ENCODE measurements around the gene ALKBH2.
"Not testable (repeated sequence)": the region's sequence is repeated elsewhere in the genome, so short reads cannot be mapped to it uniquely, and the experiment has no call there.

The ALKBH2 gene

DNA sequence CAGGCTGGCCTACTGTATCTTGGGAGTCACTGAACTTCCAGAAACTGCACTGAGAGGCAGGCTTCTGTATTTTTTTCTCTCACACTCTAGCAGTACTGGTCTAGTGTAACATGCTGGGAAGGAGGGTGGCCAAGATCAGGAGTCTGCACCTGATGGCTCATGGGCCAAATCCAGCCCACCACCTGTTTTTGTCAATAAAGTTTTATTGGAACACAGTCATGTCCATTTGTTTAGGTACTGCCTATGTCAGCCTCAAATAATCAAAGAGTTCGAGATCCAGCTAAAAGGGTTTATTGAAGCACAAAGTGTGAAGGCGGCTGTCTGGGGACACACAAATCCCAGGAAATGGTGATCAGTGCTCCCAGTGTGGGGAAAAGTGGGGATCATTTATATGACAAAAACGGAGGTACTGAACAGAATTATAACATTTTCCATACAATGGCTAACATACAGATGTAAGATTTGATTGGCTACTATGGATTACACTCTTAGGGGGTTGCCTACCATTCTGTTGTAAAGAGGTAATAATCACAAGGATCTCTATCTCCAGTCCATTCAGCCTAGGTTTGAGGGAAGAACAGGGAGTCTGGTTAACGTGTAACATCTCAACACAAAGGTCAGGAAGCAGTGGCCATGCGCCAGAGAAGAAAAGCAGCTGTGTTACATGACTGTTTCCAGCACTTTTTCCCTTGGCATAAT, 28.0 kb downstream of the ALKBH2 start:
- no peak for TF ChIP-seq CTCF (IDR thresholded peaks at IDR 0.05; ENCODE audit: borderline replicate concordance, control extremely low read depth, extremely low read depth, insufficient read depth, missing control alignments)
- DNase-seq (ENCODE audit: low spot score): no peak
- in situ Hi-C loops (cut with MboI; ENCODE audit: low sequenced_read_pairs, unreplicated experiment): no loop called here

DNA sequence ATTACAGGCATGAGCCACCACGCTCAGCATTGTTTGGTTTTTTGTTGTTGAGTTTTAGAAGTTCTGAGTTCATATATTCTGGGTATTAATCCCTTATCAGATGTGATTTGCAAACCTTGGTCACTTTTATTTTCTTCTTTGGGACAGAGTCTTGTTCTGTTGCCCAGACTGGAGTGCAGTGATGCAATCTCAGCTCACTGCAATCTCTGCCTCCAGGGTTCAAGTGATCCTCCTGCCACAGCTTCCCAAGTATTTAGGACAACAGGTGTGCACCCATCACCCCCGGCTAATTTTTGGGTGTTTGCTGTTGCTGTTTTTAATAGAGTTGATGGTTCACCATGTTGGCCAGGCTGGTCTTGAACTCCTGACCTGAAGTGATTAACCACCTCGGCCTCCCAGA, 29.1 kb downstream of the ALKBH2 start:
- in situ Hi-C loops (cut with MboI; ENCODE audit: low sequenced_read_pairs, unreplicated experiment): no loop called here
- no peak for TF ChIP-seq CTCF (IDR thresholded peaks at IDR 0.05; ENCODE audit: borderline replicate concordance, control extremely low read depth, extremely low read depth, insufficient read depth, missing control alignments)
- DNase-seq (ENCODE audit: low spot score): no peak

GRCh38 chr12:109058773-109059172, 34.5 kb downstream of the ALKBH2 start:
- in situ Hi-C loops (cut with MboI; ENCODE audit: low sequenced_read_pairs, unreplicated experiment): no loop called here
- TF ChIP-seq CTCF (IDR thresholded peaks at IDR 0.05; ENCODE audit: borderline replicate concordance, control extremely low read depth, extremely low read depth, insufficient read depth, missing control alignments): no peak
- no peak for DNase-seq (ENCODE audit: low spot score)

DNA sequence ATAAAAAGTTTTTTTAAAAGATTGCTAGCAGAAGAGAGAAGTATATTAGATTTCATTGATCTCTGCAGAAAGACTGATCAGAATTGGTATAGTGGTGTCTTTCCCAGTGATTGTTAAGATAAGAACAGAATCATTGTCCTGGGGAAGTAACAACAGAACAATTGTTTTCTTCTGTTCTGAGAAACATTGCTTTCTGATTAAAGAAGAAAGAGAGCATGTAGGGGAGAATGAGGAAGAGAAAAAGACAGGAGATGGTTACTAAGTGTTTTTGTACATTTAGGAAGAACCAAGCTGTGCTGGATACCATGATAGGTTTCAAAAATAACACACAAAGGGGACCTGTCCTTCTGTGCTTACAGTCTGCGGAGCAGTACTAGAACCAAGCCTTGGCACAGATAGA, 35.9 kb downstream of the ALKBH2 start:
- no peak for TF ChIP-seq CTCF (IDR thresholded peaks at IDR 0.05; ENCODE audit: borderline replicate concordance, control extremely low read depth, extremely low read depth, insufficient read depth, missing control alignments)
- in situ Hi-C loops (cut with MboI; ENCODE audit: low sequenced_read_pairs, unreplicated experiment): no loop called here
- DNase-seq (ENCODE audit: low spot score): no peak

DNA sequence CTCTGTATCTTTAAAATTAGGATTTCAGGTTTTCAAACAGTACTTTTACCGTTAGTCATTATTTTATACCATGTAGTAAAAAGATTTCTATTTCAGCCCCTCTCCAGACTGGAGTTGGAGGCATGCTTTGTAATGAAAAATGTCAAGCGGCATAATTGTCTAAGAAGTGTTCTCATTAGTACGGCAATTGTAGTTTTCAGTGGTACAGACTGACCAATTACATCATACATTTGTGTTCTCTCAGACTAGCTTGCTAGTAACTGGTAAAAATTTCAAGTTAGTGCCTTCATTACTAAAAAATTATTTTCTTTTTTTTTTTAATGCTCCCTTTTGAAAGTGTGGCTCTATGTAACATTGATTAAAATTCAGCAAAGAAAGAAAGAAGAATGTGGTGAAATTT, 36.4 kb downstream of the ALKBH2 start:
- DNase-seq (ENCODE audit: low spot score): no peak
- no peak for TF ChIP-seq CTCF (IDR thresholded peaks at IDR 0.05; ENCODE audit: borderline replicate concordance, control extremely low read depth, extremely low read depth, insufficient read depth, missing control alignments)
- in situ Hi-C loops (cut with MboI; ENCODE audit: low sequenced_read_pairs, unreplicated experiment): no loop called here

DNA sequence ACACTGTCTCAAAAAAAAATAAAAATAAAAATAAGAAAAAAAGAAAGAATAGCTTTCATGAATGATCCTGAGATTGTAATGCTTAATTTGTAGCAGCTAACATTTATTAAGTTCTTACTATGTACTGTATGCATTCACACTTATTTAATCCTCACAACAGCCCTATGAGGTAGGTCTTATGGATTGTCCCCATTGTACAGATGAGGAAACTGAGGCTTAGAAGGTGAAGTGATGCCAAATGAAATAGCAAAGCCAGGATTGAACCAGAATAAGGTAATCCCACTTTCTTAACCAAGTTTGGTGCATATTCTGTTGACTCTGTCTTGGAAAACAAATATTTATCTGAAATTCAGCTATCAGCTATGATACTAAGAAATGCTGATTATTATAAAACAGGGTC, 38.8 kb downstream of the ALKBH2 start:
- TF ChIP-seq CTCF (IDR thresholded peaks at IDR 0.05; ENCODE audit: borderline replicate concordance, control extremely low read depth, extremely low read depth, insufficient read depth, missing control alignments): no peak
- DNase-seq (ENCODE audit: low spot score): no peak
- in situ Hi-C loops (cut with MboI; ENCODE audit: low sequenced_read_pairs, unreplicated experiment): no loop called here

GRCh38 chr12:109054124-109054513, 39.2 kb downstream of the ALKBH2 start:
- in situ Hi-C loops (cut with MboI; ENCODE audit: low sequenced_read_pairs, unreplicated experiment); DNase-seq (ENCODE audit: low spot score): not testable (repeated sequence)
